NCI-H774 (cell line): ENCODE results near the gene FAM193A.
"Not testable (repeated sequence)": the region's sequence is repeated elsewhere in the genome, so short reads cannot be mapped to it uniquely, and the experiment has no call there.

ENCODE experiments used
- DNase-seq: peaks from one replicate; lab custom pipeline; 2025; lab: John Stamatoyannopoulos, UW

The FAM193A gene

GRCh38 chr4:2731907-2732317 is 195.5 kb downstream of the FAM193A start:
- no peak for DNase-seq

GRCh38 chr4:2732526-2732925 is 196.1 kb downstream of the FAM193A start:
- DNase-seq, result no peak

GRCh38 chr4:2733001-2733843 is 196.8 kb downstream of the FAM193A start:
- no peak for DNase-seq

- no peak for DNase-seq
These were observed 197.6 kb downstream of the FAM193A start for GRCh38 chr4:2733844-2734574.

GRCh38 chr4:2734612-2735011 is 198.2 kb downstream of the FAM193A start:
- no peak for DNase-seq

GRCh38 chr4:2735869-2736268 is 199.4 kb downstream of the FAM193A start:
- DNase-seq, result no peak

GRCh38 chr4:2738296-2738695 is 201.8 kb downstream of the FAM193A start:
- not testable (repeated sequence) for DNase-seq

- no peak for DNase-seq
These were observed 205.2 kb downstream of the FAM193A start for GRCh38 chr4:2741626-2742025.

GRCh38 chr4:2742081-2742822 is 205.8 kb downstream of the FAM193A start:
- DNase-seq, result no peak

GRCh38 chr4:2742823-2743517 is 206.5 kb downstream of the FAM193A start:
- no peak for DNase-seq

- DNase-seq, result no peak
These were observed 207.3 kb downstream of the FAM193A start for GRCh38 chr4:2743518-2744445.

- no peak for DNase-seq
These were observed 208.3 kb downstream of the FAM193A start for GRCh38 chr4:2744576-2745270.

- no peak for DNase-seq
These were observed 209.1 kb downstream of the FAM193A start for GRCh38 chr4:2745516-2745915.

GRCh38 chr4:2745981-2746806 is 209.7 kb downstream of the FAM193A start:
- DNase-seq, result no peak

GRCh38 chr4:2746891-2747695 is 210.6 kb downstream of the FAM193A start:
- DNase-seq, result no peak

GRCh38 chr4:2750719-2751605 is 214.5 kb downstream of the FAM193A start:
- no peak for DNase-seq

- DNase-seq, result no peak
These were observed 217.0 kb downstream of the FAM193A start for GRCh38 chr4:2753436-2753835.
